ENCODE data around the gene SORCS2. TPM values are rescaled to one million over a fixed set of nuclear protein-coding genes. Genes with fewer than 3 reads are reported as not detected.

Gene SORCS2
- total RNA-seq, 1 donor: 0.27 TPM

DNA sequence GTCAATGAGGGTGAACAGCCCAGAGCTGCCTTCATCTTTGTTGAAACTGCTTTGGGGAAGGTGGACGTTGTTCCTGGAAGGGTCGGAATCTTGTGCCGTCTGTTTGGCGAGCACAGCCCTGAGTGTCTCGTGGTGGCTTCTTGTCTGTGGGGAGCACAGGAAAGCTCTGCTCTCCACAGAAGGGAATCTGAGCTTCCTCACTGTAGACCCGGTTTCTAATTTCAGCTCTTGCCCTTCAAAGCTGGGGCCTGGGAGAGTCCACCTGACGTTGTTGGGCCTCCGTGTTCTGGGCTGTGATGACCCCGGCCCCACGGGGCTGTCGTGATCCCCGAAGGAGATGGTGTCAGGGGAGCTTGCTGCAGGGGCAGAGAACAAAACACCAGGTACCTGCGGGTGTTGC is 47.5 kb downstream of the SORCS2 start:
- DNase-seq (ENCODE audit: low read depth): no peak
- TF ChIP-seq, protein P1, sequence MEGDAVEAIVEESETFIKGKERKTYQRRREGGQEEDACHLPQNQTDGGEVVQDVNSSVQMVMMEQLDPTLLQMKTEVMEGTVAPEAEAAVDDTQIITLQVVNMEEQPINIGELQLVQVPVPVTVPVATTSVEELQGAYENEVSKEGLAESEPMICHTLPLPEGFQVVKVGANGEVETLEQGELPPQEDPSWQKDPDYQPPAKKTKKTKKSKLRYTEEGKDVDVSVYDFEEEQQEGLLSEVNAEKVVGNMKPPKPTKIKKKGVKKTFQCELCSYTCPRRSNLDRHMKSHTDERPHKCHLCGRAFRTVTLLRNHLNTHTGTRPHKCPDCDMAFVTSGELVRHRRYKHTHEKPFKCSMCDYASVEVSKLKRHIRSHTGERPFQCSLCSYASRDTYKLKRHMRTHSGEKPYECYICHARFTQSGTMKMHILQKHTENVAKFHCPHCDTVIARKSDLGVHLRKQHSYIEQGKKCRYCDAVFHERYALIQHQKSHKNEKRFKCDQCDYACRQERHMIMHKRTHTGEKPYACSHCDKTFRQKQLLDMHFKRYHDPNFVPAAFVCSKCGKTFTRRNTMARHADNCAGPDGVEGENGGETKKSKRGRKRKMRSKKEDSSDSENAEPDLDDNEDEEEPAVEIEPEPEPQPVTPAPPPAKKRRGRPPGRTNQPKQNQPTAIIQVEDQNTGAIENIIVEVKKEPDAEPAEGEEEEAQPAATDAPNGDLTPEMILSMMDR (IDR thresholded peaks at IDR 0.05; ENCODE audit: insufficient read depth, low read length): no peak
- H3K4me3 ChIP-seq (ENCODE audit: low read depth, low read length): no peak overlapping the region

DNA sequence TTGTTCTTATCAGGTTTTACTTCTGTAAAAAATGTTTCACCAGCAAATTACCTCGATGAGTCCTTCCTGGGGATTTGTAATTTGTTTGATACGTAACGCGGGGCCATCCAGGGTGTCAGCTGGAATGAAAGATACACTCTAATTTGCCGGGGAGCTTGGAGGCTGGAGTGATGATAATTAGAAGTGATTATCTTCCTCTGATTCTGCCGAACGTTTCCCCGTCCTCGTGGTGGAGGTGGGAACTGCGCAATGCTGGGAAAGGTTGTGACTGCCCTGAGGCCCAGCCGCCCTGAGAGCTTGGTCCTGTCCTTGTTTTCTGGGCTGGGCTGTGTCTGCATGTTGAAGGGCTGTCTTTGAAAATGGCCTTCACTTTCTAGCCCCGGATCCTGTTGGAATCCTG is 48.0 kb downstream of the SORCS2 start:
- no peak for DNase-seq (ENCODE audit: low read depth)
- TF ChIP-seq, protein P1 (IDR thresholded peaks at IDR 0.05; ENCODE audit: insufficient read depth, low read length): no peak
- H3K4me3 ChIP-seq (ENCODE audit: low read depth, low read length): no peak overlapping the region

DNA sequence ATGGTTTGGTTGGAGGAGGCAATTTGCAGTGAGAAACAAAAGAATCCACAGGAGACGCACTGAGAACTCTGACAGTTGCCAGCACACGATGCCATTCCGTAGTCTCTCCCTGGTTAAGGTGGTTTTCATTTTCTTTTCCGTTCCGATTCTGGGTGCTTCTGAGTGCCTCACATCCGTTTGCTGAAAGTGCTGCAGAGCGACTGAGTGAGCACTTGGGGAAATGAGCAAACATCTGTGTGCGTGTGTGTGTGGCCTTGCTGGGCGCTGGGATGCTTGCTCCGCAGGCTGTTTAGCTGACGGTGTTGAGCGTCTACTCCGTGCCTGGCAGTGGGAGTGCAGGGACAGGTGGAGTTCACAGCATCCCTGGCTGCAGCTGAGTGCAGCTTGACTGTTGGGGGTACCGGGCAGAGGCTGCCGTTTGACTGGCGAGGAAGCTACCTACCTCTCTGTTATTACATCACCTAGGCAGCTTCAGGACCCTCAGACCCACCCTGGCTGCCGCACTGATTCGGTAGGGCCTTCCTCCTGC is 49.3 kb downstream of the SORCS2 start:
- DNase-seq (ENCODE audit: low read depth): no peak
- no peak overlapping the region for H3K4me3 ChIP-seq (ENCODE audit: low read depth, low read length)
- TF ChIP-seq, protein P1 (IDR thresholded peaks at IDR 0.05; ENCODE audit: insufficient read depth, low read length): no peak

DNA sequence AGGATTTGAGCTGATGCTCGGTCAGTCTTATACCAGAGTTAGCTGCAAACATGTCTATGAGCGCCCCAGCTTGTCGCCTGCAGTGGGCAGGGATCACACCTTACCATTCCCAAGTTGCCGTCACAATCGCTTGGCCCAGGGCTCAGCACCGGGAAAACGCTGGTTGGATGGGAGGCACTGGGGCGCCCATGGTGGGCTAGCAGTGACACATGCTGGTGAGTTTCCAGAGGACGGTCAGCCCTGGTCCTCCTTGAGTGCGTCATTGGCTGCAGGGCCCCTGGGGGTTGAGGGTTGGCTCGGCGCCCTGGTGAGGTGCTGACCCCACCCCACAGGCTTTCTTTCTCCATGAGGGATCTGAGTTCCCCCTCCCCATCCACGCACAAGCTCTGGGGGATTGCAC is 50.4 kb downstream of the SORCS2 start:
- no peak overlapping the region for H3K4me3 ChIP-seq (ENCODE audit: low read depth, low read length)
- DNase-seq (ENCODE audit: low read depth): no peak
- TF ChIP-seq, protein P1 (IDR thresholded peaks at IDR 0.05; ENCODE audit: insufficient read depth, low read length): no peak

DNA sequence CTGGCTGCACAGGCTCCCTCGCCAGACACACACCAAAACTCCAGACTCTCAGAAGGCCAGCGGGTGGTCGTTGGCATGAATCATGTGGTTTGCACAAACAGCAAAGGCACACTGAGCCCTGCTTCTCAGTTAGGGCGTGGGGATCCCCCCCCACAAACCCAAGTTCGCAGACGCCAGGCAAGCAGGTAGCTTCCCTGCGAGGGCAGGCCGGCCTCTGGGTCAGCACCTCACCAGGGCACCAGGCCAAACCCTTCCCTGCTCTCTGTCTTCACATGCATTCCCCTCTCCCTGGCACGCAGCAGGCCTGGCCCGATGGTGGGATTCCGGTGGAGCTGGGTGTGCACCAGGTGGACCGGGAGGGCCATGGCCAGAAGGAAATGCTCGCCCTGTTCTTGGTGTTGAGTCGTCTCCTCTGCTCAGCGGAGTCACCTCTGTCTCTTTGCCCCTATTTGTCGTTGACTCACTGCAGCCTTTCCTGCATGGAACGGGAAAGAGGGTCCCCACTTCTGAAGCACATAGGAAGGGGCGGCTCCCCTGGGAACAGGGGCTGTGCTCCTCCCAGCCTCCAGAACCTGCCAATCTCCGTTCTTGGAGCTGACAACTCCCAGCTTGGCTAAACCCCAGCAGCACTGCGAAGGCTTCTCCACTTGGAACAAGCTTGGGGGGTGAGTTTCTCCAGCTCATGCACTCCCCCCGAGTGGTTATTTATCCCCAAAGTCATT is 51.4 kb downstream of the SORCS2 start:
- no peak overlapping the region for H3K4me3 ChIP-seq (ENCODE audit: low read depth, low read length)
- TF ChIP-seq, protein P1 (IDR thresholded peaks at IDR 0.05; ENCODE audit: insufficient read depth, low read length): no peak
- DNase-seq (ENCODE audit: low read depth): no peak

DNA sequence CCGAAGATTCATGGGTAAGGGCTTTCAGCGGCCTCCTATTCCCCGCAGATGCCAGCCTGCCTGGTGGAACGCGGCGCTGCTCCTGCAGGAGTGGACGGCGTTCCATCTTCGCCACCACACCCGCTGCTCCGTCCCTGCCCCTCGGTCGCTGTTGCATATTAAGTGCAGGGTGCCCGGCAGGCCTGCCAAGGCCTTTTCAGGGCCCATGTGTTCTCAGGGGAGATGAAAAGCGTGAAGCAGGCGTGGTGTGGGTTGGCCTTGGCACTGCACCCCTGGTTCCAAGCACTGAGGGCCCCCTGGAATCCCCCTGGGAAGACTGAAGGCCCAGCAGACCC is 52.0 kb downstream of the SORCS2 start:
- DNase-seq (ENCODE audit: low read depth): no peak
- no peak overlapping the region for H3K4me3 ChIP-seq (ENCODE audit: low read depth, low read length)
- TF ChIP-seq, protein P1 (IDR thresholded peaks at IDR 0.05; ENCODE audit: insufficient read depth, low read length): no peak
